CD4-positive, alpha-beta T cell treated with Interleukin-6 for 4 hours (primary cell): ENCODE measurements around the gene TPH1.
"Not testable (repeated sequence)": the region's sequence is repeated elsewhere in the genome, so short reads cannot be mapped to it uniquely, and the experiment has no call there.

Experiments used
- DNase-seq: peaks from one replicate; pipeline ENCODE4 v3.0.0-alpha.2; 2020; ENCODE audit warnings: mixed read lengths

The TPH1 gene

DNA sequence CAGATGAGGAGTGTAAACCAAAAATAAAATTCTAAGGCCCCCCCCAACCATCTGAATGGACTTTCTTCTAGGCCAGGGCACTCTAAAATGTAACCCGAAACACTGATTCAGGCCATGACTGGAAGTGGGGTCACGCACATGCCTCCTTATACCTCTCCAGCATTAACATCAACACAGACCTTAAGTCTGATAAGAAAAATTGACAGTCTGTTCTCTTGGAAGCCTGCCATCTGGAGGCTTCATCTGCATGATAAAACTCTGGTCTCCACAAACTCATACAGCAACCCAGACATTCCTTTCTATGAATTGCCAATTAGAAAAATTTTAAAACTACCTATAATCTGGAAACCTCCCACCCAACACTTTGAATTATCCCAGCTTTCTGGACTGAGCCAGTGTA is 29.3 kb downstream of the TPH1 start:
- no peak for DNase-seq

GRCh38 chr11:18014876-18015275 is 31.2 kb downstream of the TPH1 start:
- DNase-seq, result no peak

GRCh38 chr11:18013790-18014507 is 32.1 kb downstream of the TPH1 start:
- DNase-seq, result peak; percentile 10

DNA sequence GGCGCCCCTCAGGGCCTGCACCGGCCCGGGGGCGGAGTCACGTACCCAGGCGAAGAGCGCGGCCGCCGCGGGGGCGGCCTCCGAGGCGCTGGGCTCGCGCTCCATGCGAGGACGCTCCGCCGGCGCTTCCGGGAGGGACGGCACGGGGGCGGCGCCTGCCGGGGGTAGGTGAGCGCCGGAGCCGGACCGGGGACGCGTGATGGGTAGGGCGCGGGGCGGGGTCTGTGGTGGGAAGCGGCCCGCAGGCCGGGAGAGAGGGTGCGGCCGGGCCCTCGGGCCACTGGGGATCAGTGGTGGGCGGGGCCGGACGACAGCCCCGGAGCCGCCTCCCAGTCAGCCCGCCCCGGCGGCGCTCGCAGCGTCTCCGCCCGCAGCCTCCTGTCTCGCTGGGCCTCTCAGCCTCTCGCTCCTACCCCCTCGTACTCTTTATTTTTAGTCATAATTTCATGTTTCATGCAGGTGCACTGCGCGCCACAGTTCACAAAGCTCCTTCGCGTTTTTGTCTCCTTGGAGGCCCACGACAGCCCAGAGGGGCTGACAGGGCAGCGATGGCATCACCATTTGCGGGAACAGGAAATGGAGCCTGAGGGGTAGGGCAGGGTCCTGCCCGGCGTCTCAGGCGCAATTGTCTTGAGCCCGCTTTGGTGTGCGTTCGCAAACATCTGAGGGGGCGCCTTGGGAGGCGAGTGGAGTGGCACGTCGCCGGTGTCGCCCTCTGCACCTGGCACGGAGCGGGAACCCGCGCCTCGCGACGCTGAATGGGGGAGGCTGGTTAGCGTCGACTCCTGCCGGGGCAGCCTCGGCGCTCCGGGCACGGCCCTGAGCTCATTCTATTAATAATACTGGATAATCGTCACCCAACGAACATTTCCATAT is 32.9 kb downstream of the TPH1 start, which contains the start of gene SERGEF:
SERGEF (minus strand) TSS at position 142 of the 876 bp plus-strand sequence; CDS start at position 105, 37 bp downstream.
- peak; percentile 98 for DNase-seq

DNA sequence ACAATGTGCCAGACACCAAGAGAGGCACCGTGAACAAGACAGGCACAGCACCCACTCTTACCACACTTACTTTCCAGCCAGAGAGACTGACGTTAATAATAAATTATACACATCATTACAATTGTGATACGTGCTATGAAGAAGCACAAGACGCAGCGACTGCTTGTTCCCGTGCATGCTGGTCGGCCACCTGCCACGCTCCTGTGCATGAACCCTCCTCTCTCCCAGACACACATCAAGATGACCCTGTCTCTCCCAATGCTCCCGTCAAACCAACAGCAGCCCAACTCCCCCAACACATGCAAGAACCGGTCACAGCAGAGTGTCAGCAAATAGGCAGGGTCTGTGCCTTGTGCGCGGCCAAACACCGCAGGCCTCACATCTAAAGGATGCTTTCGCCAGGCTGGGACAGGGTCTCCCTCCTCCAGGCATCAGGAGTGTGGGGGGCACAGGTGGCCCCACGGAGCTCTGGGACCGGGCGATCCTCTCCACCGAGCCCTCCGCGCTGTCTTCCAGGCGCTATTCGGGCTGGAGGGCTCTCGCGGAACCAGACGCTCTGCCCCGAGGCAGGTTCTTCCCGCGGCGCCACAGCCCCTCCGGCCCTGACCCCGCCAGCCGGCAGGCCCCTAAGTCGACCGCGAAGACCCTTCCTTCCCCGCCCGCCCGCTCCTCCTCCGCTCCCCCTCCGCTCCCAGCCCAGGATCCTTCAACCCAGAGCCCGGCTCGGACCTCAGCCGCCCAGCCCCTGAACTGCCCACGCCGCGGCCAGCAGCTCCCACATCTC is 33.8 kb downstream of the TPH1 start:
- peak; percentile 13 for DNase-seq

- DNase-seq, result no peak
These were observed 34.4 kb downstream of the TPH1 start for GRCh38 chr11:18011633-18012032.

- DNase-seq, result no peak
These were observed 35.0 kb downstream of the TPH1 start for GRCh38 chr11:18010977-18011586.

GRCh38 chr11:18010121-18010670 is 35.9 kb downstream of the TPH1 start:
- peak; percentile 17 for DNase-seq

GRCh38 chr11:18005376-18006129 is 40.5 kb downstream of the TPH1 start:
- no peak for DNase-seq

DNA sequence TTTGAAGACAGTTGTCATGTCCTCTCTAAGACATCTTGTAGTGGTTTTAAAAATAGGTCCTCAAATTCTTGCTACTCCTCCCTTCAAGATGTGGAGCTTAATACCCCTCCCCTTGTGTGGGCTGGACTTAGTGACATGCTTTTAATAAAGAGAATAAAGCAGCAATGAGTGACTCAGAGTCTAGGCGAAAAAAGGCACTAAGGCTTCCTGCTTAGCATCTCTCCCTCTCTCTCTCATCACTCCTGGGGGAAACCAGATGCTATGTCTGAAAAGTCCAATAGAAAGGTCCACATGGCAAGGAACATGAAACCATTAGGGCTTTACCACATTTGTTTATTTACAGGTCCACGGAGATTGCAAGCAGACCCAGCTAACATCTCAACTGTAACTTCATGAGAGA is 44.9 kb downstream of the TPH1 start:
- no peak for DNase-seq

GRCh38 chr11:18000760-18001159 is 45.3 kb downstream of the TPH1 start:
- no peak for DNase-seq

- not testable (repeated sequence) for DNase-seq
These were observed 45.9 kb downstream of the TPH1 start for GRCh38 chr11:18000128-18000527.
